PFSK-1 (cell line): Measurements from ENCODE around the gene PGLYRP2.

ENCODE experiments used
- FOXP2 ChIP-seq: optimal IDR thresholded peaks from 2 replicates; pipeline ENCODE3; 2011; ENCODE audit warnings: borderline replicate concordance, control low read depth, inconsistent platforms; ENCODE audit not compliant: insufficient read depth; ENCODE audit errors: extremely low read length, extremely low read depth
- POLR2AphosphoS5 ChIP-seq: IDR thresholded peaks from 2 replicates; pipeline ENCODE4 v1.6.1; 2012; ENCODE audit warnings: low read depth, mild to moderate bottlenecking, control low read depth, low read length, moderate library complexity
- SIN3A ChIP-seq: IDR thresholded peaks from 2 replicates; pipeline ENCODE4 v1.6.1; 2012; ENCODE audit warnings: mild to moderate bottlenecking, low read length, moderate library complexity, borderline replicate concordance; ENCODE audit not compliant: insufficient read depth
- TAF1 ChIP-seq: IDR thresholded peaks from 2 replicates; pipeline ENCODE4 v1.6.1; 2012; ENCODE audit warnings: low read length, control low read depth, borderline replicate concordance; ENCODE audit not compliant: insufficient read depth
- TF ChIP-seq, protein P1 (sequence below), 2 experiments: IDR thresholded peaks; 2 replicates each; pipeline versions ENCODE4 v1.6.1 to v1.8.0; 2011 to 2012; ENCODE audit warnings: low read depth in 2 of 2, low read length in 2 of 2, control low read depth in 1 of 2, inconsistent platforms in 1 of 2, mild to moderate bottlenecking in 1 of 2, moderate library complexity in 1 of 2; ENCODE audit not compliant: insufficient read depth in 1 of 2

The PGLYRP2 gene

DNA sequence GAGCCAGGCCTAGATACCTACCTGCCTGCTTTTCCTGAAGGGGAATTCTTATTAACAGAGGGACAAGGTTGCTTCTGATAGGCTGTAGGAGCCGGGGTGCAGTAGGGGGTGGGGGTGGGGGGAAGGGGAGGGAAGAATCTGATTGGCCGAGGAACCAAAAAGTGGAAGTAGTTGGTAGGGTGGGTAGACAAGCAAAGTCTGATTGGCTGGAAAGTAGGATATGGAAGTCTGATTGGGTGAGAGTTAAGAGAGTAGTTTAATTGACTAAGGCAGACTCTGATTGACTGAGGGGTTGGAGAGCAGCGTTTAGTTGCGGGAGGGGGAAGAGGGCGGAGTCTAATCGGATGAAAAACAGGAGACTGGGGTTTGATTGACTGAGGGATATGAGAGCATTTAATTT, 19.6 kb upstream of the PGLYRP2 start:
- TF ChIP-seq SIN3A: no peak
- TF ChIP-seq TAF1: no peak
- TF ChIP-seq, protein P1, sequence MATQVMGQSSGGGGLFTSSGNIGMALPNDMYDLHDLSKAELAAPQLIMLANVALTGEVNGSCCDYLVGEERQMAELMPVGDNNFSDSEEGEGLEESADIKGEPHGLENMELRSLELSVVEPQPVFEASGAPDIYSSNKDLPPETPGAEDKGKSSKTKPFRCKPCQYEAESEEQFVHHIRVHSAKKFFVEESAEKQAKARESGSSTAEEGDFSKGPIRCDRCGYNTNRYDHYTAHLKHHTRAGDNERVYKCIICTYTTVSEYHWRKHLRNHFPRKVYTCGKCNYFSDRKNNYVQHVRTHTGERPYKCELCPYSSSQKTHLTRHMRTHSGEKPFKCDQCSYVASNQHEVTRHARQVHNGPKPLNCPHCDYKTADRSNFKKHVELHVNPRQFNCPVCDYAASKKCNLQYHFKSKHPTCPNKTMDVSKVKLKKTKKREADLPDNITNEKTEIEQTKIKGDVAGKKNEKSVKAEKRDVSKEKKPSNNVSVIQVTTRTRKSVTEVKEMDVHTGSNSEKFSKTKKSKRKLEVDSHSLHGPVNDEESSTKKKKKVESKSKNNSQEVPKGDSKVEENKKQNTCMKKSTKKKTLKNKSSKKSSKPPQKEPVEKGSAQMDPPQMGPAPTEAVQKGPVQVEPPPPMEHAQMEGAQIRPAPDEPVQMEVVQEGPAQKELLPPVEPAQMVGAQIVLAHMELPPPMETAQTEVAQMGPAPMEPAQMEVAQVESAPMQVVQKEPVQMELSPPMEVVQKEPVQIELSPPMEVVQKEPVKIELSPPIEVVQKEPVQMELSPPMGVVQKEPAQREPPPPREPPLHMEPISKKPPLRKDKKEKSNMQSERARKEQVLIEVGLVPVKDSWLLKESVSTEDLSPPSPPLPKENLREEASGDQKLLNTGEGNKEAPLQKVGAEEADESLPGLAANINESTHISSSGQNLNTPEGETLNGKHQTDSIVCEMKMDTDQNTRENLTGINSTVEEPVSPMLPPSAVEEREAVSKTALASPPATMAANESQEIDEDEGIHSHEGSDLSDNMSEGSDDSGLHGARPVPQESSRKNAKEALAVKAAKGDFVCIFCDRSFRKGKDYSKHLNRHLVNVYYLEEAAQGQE (IDR thresholded peaks at IDR 0.05; ENCODE audit: insufficient read depth in 1 of 2, low read depth in 2 of 2, low read length in 2 of 2): no peak
- no peak for TF ChIP-seq POLR2AphosphoS5
- no peak for TF ChIP-seq FOXP2

DNA sequence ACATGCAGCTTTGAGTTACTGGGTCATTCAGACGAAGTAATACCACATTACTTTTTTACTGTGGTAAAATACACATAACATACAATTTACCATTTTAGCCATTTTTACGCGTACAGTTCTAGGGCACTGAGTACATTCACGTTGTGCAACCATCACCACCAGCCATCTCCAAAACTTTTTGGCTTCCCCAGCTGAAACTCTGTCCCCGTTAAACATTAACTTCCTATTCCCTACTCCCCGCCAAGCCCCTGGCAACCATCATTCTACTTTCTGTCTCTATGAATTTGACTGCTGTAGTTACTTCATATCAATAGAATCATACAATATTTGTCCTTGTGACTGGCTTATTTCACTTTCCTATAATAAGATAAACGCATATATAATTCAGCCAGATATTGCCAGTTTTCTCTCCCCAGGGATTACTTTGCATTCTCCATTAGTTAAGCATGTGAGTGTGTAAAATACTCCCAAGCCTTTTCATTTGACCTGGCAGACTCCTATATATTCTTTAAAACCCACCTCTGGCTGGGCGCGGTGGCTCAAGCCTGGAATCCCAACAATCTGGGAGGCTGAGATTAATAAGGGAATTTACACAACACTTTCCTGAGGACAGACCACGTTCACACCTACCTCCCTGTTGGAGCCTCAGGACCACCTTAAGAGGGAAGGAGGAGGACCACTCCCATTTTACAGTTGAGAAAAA, 19.0 kb upstream of the PGLYRP2 start:
- TF ChIP-seq POLR2AphosphoS5: no peak
- TF ChIP-seq, protein P1 (IDR thresholded peaks at IDR 0.05; ENCODE audit: insufficient read depth in 1 of 2, low read depth in 2 of 2, low read length in 2 of 2): no peak

DNA sequence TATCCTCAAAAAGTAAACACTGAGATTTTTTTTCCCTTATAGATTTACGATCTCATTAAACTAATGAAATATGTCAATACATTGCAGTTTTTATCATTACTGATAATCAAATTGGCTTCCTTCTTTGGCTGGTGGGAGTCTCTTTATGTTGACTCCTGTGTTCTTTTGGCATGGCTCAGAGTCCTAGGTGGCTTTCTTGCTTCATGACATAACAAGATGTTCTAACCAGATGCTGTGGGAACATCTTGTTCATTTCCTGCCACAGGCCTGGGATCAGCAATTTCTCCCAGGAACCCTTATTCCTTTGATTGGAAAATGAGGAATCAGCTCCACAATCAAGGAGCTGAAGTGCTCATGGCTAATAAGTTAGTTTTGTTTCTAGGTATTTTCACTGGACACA, 15.8 kb upstream of the PGLYRP2 start:
- TF ChIP-seq SIN3A (no peak), FOXP2 (no peak), TAF1 (no peak), POLR2AphosphoS5 (no peak)
- TF ChIP-seq, protein P1 (IDR thresholded peaks at IDR 0.05; ENCODE audit: insufficient read depth in 1 of 2, low read depth in 2 of 2, low read length in 2 of 2): no peak

DNA sequence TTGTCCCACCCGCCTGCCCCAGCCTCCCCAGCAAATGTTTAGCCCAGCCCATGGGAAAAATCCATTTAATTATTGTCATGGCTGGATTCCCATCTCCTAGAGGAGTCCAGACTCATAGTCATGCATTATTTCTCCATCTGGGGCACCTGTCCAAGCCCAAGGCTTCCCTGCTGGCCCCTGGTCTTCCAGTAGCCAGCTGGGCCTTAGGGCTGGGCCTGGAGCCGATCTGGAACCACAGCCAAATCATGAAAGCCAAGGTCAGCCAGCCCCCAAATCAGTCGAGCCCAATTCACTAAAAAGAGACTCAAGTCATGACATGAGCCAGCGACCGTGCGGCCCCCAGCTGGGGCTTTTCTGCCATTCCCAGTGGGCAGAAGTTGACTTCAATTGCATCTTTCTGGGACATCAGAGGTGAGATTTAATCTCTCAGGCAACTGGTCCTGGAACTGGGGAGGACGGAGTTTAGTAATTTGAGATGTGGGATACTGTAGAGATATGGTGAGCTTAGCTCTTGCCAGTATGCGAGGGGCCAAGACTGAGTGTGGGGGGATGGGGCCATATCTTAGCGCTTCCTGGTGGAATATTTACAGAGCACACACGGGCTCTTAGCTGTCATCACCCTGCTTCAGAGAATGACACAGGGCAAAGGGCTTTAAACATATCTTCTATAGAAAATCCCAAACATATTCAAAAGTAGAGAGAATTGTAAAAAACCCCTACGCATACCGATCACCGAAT, 9.4 kb upstream of the PGLYRP2 start:
- TF ChIP-seq, protein P1 (IDR thresholded peaks at IDR 0.05; ENCODE audit: insufficient read depth in 1 of 2, low read depth in 2 of 2, low read length in 2 of 2): no peak
- TF ChIP-seq TAF1: no peak
- TF ChIP-seq SIN3A: no peak
- no peak for TF ChIP-seq POLR2AphosphoS5
- TF ChIP-seq FOXP2: no peak

DNA sequence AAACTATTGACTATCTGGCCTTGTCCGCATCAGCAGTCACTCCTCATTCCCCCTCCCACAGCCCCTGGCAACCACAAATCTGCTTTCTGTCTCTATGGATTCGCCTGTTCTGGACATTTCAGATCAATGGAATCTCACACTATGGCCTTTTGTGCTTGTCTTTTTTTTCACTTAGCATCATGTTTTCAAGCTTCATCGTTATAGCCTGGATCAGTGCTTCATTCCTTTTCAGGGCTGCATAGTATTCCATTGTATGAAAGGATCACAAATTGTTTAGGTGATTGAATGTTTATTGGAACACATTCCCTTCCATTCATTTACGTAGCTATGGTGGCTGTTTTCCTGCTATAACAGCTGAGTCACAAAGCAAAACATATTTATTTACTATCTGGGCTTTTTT, 7.7 kb upstream of the PGLYRP2 start:
- TF ChIP-seq SIN3A (no peak), POLR2AphosphoS5 (no peak), TAF1 (no peak), FOXP2 (no peak)
- TF ChIP-seq, protein P1 (IDR thresholded peaks at IDR 0.05; ENCODE audit: insufficient read depth in 1 of 2, low read depth in 2 of 2, low read length in 2 of 2): no peak
